Gastroesophageal sphincter (tissue), 4 donors: ENCODE measurements around the gene SMCR8. TPM values are rescaled to one million over a fixed set of nuclear protein-coding genes. Genes with fewer than 3 reads are reported as not detected.

Experiments used
- ATAC-seq: fragments of 150-250 bp; one replicate; pipeline ENCODE4 v1.9.1; 2016; ENCODE audit warnings: mild to moderate bottlenecking, moderate library complexity
- H3K27ac ChIP-seq, 4 donors: fragments of 200-600 bp; sonication (generic) in 3 of 4; 1 replicate in 3 of 4; 2 replicates in 1 of 4; pipeline ENCODE4 v1.5.1; 2016 to 2019
- H3K27me3 ChIP-seq: fragments of 200-600 bp; sonication (generic); one replicate; pipeline ENCODE4 v1.5.1; 2019
- H3K36me3 ChIP-seq, 2 donors: fragments of 200-600 bp; sonication (generic); one replicate each; pipeline ENCODE4 v1.5.1; 2019; ENCODE audit warnings: control low read depth in 1 of 2
- H3K4me1 ChIP-seq, 3 donors: fragments of 200-600 bp; sonication (generic); 1 replicate in 2 of 3; 2 replicates in 1 of 3; pipeline ENCODE4 v1.5.1; 2016 to 2019; ENCODE audit warnings: control low read depth in 2 of 3
- H3K4me3 ChIP-seq, 2 donors: fragments of 200-600 bp; sonication (generic); one replicate each; pipeline ENCODE4 v1.5.1; 2019; ENCODE audit warnings: mild to moderate bottlenecking in 1 of 2, moderate library complexity in 1 of 2
- H3K9me3 ChIP-seq, 3 donors: fragments of 200-600 bp; sonication (generic); one replicate each; pipeline ENCODE4 v1.5.1; 2017 to 2019; ENCODE audit warnings: control low read depth in 2 of 3
- EP300 ChIP-seq: sonication (generic); formaldehyde crosslinking; IDR thresholded peaks from one replicate; pipeline ENCODE4 v1.6.1; 2017; ENCODE audit warnings: antibody characterized with exemption, mild to moderate bottlenecking
- POLR2A ChIP-seq, 2 donors: fragments of 450-650 bp; IDR thresholded peaks; one replicate each; pipeline ENCODE4 v1.6.1; 2017; ENCODE audit warnings: antibody characterized with exemption in 2 of 2, mild to moderate bottlenecking in 2 of 2, moderate library complexity in 1 of 2
- POLR2AphosphoS5 ChIP-seq: sonication (generic); formaldehyde crosslinking; IDR thresholded peaks from one replicate; pipeline ENCODE4 v1.6.1; 2017; ENCODE audit warnings: antibody characterized with exemption
- WGBS, 2 donors: methylation state at CpG; one replicate each; pipeline ENCODE4 v1.1.5; 2018; ENCODE audit warnings: low coverage in 1 of 2; 5-methylcytosine and 5-hydroxymethylcytosine counted together
- total RNA-seq, 4 donors: library from RNA; depleted of rRNA; stranded (reverse); fragments of >200 nt; gene quantifications; one replicate each; pipeline ENCODE4 v1.1.0, GENCODE V29; 2016
- TF ChIP-seq, protein P1 (sequence below), 4 experiments: fragments of 200-600 bp in 2 of 4; fragments of 450-650 bp in 2 of 4; sonication (generic) in 1 of 4; IDR thresholded peaks; one replicate each; pipeline ENCODE4 v1.5.1; 2017 to 2019; ENCODE audit warnings: antibody characterized with exemption in 4 of 4, mild to moderate bottlenecking in 2 of 4, moderate library complexity in 2 of 4

The SMCR8 gene
- total RNA-seq, 4 donors from 2014 or later = 14.0 to 20.0 (median 14.9) TPM

DNA sequence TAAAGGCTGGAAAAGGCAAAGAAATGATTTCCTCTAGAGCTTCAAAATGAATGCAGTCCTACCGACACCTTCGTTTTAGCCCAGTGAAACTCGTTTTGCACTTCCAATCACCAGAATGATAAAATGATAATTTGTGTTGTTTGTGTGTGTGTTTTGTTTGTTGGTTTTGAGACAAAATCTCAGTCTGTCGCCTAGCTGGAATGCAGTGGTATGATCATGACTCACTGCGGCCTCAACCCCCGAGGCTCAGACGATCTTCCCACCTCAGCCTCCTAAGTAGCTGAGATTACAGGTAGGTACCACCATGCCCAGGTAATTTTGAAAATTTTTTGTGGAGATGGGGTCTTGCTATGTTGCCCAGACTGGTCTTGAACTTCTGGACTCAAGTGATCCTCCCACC is 59.1 kb downstream of the SMCR8 start:
- Histone ChIP-seq H3K4me3 (no peak overlapping the region), H3K9me3 (no peaks in the 10 kb centered on the region), H3K36me3 (no peaks in the 10 kb centered on the region), H3K27ac (no peak overlapping the region), H3K27me3 (peaks cover 10% of the 10 kb centered on the region), H3K4me1 (no peaks in the 10 kb centered on the region)
- 89 to 90% methylated on average over 7 of the region's 7 CpGs for WGBS, 2 donors
- ATAC-seq = no peak
- TF ChIP-seq EP300 (no peak), POLR2A (IDR thresholded peaks at IDR 0.05) (no peak), POLR2AphosphoS5 (no peak)
- TF ChIP-seq, protein P1, sequence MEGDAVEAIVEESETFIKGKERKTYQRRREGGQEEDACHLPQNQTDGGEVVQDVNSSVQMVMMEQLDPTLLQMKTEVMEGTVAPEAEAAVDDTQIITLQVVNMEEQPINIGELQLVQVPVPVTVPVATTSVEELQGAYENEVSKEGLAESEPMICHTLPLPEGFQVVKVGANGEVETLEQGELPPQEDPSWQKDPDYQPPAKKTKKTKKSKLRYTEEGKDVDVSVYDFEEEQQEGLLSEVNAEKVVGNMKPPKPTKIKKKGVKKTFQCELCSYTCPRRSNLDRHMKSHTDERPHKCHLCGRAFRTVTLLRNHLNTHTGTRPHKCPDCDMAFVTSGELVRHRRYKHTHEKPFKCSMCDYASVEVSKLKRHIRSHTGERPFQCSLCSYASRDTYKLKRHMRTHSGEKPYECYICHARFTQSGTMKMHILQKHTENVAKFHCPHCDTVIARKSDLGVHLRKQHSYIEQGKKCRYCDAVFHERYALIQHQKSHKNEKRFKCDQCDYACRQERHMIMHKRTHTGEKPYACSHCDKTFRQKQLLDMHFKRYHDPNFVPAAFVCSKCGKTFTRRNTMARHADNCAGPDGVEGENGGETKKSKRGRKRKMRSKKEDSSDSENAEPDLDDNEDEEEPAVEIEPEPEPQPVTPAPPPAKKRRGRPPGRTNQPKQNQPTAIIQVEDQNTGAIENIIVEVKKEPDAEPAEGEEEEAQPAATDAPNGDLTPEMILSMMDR (IDR thresholded peaks at IDR 0.05) = no peak

Other genes starting within 250 kb of the SMCR8 start
- 10 to 100 TPM; 27.4 to 43.7 (median 33.9) TPM for gene DRG2, start 227.3 kb upstream of the SMCR8 start, total RNA-seq
- gene MYO15A, start 206.5 kb upstream of the SMCR8 start, total RNA-seq = 1 to 10 TPM in 1 of 4 donors, under 1 TPM in 3; 0.59 to 1.2 (median 0.70) TPM
- 100 to 1,000 TPM; 123 to 207 (median 131) TPM for gene ALKBH5, start 131.5 kb upstream of the SMCR8 start, total RNA-seq
- 10 to 100 TPM; 16.7 to 31.7 (median 22.1) TPM for gene LLGL1, start 89.7 kb upstream of the SMCR8 start, total RNA-seq
- 100 to 1,000 TPM; 283 to 543 (median 310) TPM for gene FLII, start 56.6 kb upstream of the SMCR8 start, total RNA-seq
- 10 to 100 TPM; 10.8 to 19.0 (median 12.5) TPM for gene MIEF2, start 54.6 kb upstream of the SMCR8 start, total RNA-seq
- 10 to 100 TPM; 19.6 to 49.7 (median 26.8) TPM for gene TOP3A, start 299 bp upstream of the SMCR8 start, total RNA-seq
- gene SHMT1, start 48.3 kb downstream of the SMCR8 start, total RNA-seq = 10 to 100 TPM; 16.3 to 30.3 (median 21.1) TPM
- not detected for gene EVPLL, start 62.5 kb downstream of the SMCR8 start, total RNA-seq
- not detected for gene LGALS9C, start 161.5 kb downstream of the SMCR8 start, total RNA-seq